Activated CD8-positive, alpha-beta T cell treated with anti-CD3 and anti-CD28 coated beads for 36 hours (primary cell): ENCODE data around the gene STOML1. TPM values are rescaled to one million over a fixed set of nuclear protein-coding genes. Genes with fewer than 3 reads are reported as not detected.

Experiments
- ATAC-seq: fragments of 200-7000 bp; cut with Tn5 transposase; one replicate; pipeline ENCODE4 v1.10.0; 2021; ENCODE audit warnings: mild to moderate bottlenecking, moderate library complexity
- CTCF ChIA-PET: fragments of 350-600 bp; sonication (Branson Sonifier 250); formaldehyde crosslinking; loops from one replicate; lab custom pipeline; 2021; ENCODE audit warnings: antibody characterized with exemption; lab: Charles Lee
- POLR2A ChIA-PET: fragments of 350-600 bp; sonication (Branson Sonifier 250); formaldehyde crosslinking; loops from one replicate; lab custom pipeline; 2021; ENCODE audit warnings: antibody characterized with exemption; lab: Charles Lee
- DNase-seq: peaks from one replicate; pipeline ENCODE4 v3.0.0-alpha.2; 2020
- H3K27ac Mint-ChIP-seq: one replicate; pipeline ENCODE4 v1.8.0; 2021; ENCODE audit warnings: mild to moderate bottlenecking, mixed read lengths
- H3K27me3 Mint-ChIP-seq: one replicate; pipeline ENCODE4 v1.8.0; 2021; ENCODE audit warnings: mixed read lengths
- H3K36me3 Mint-ChIP-seq: one replicate; pipeline ENCODE4 v1.8.0; 2021; ENCODE audit warnings: low read depth, mixed read lengths
- H3K4me1 Mint-ChIP-seq: one replicate; pipeline ENCODE4 v1.8.0; 2021; ENCODE audit warnings: low read depth, mixed read lengths
- H3K4me3 Mint-ChIP-seq: one replicate; pipeline ENCODE4 v1.8.0; 2021; ENCODE audit warnings: mild to moderate bottlenecking, moderate library complexity, mixed read lengths
- H3K9me3 Mint-ChIP-seq: one replicate; pipeline ENCODE4 v1.8.0; 2021; ENCODE audit warnings: mixed read lengths
- CTCF ChIP-seq: fragments of 200-600 bp; IDR thresholded peaks from one replicate; pipeline ENCODE4 v1.8.0; 2022; ENCODE audit warnings: antibody characterized with exemption, mild to moderate bottlenecking
- intact Hi-C: fragments of 100-400 bp; cut with micrococcal nuclease; formaldehyde crosslinking; loops from one replicate; pipeline ENCODE4 v1.10.0; 2022
- total RNA-seq, 2 experiments: library from RNA; stranded (reverse); gene quantifications; one replicate each; pipeline ENCODE4 v1.2.3, GENCODE V29; 2021

Gene STOML1
- total RNA-seq, 2 experiments from 2014 or later, result 5.2 to 6.5 TPM

GRCh38 chr15:73941871-73942635 is 50.0 kb downstream of the STOML1 start:
- DNase-seq (no peak), ATAC-seq (peak; percentile 66)
- H3K27ac Mint-ChIP-seq, result no peak overlapping the region
- no peak for TF ChIP-seq CTCF
- peaks cover 15% of the 10 kb centered on the region for H3K4me1 Mint-ChIP-seq
- no peaks in the 10 kb centered on the region for H3K9me3 Mint-ChIP-seq
- no peak overlapping the region for H3K4me3 Mint-ChIP-seq
- intact Hi-C loops, result no loop called here
- no peaks in the 10 kb centered on the region for H3K36me3 Mint-ChIP-seq
- H3K27me3 Mint-ChIP-seq, result no peaks in the 10 kb centered on the region
- ChIA-PET CTCF (interaction anchor here (1.0 to 2.4 kb wide), 3 partner anchors 9 to 31 kb away, joined by 3 to 9 read pairs (median 5); no protein-coding TSS in a partner anchor), POLR2A (no interaction called here)

DNA sequence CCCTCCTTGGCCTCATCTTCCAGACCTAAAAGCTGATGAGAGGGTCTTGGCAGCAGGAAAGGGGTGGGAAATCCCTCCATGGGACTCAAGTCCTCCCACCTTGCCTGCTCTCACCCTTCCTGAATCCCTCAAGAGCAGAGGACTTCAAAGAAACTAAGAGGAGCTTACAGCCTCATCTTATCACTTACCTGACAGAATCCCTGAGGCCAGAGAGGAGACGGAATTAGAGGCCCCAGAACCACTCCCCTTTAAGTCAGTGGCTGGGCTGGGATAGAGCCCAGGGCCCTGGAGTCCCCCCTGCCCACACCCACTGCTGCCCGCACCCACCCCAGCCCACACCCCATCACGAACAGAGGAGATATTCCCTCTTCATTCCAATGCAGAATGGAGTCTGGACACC is 50.6 kb downstream of the STOML1 start:
- CTCF ChIA-PET, result interaction anchor here (1.1 to 2.4 kb wide), 3 partner anchors 10 to 23 kb away, joined by 3 to 9 read pairs (median 5); no protein-coding TSS in a partner anchor

DNA sequence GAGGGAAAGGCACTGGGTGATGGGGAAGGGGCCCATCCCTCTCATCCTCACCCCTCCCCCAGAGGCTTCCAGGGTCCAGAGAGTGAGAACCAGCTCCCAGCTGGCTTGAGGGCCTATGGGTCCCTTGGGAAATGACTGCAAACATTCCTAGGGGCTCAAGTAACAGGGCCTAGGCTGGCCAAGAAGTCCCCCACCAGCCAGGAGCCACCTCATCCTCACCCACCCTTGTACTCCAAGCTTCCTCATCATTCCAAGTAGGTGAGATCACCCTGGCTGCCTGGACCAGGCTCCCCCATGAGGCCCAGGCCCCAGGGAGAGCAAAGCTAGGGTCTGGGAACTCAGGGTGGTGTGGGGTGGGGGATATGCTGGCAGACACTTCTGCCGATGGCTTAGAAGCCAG is 51.1 kb downstream of the STOML1 start:
- Mint-ChIP-seq H3K36me3 (no peaks in the 10 kb centered on the region), H3K27me3 (no peaks in the 10 kb centered on the region), H3K4me3 (no peak overlapping the region), H3K4me1 (peaks cover 15% of the 10 kb centered on the region), H3K9me3 (no peaks in the 10 kb centered on the region), H3K27ac (no peak overlapping the region)
- CTCF ChIA-PET, result interaction anchor here (1.1 to 2.4 kb wide), 3 partner anchors 10 to 24 kb away, joined by 3 to 9 read pairs (median 5); no protein-coding TSS in a partner anchor
- intact Hi-C loops, result no loop called here
- POLR2A ChIA-PET, result no interaction called here
- DNase-seq, result no peak
- no peak for TF ChIP-seq CTCF
- no peak for ATAC-seq

More for the DNA sequence above, 50.6 kb downstream of the STOML1 start:
- POLR2A ChIA-PET, result no interaction called here
- H3K27me3 Mint-ChIP-seq, result no peaks in the 10 kb centered on the region
- H3K36me3 Mint-ChIP-seq, result no peaks in the 10 kb centered on the region
- intact Hi-C loops, result no loop called here
- ATAC-seq (no peak), DNase-seq (no peak)
- no peak for TF ChIP-seq CTCF
- no peaks in the 10 kb centered on the region for H3K9me3 Mint-ChIP-seq
- no peak overlapping the region for H3K27ac Mint-ChIP-seq
- H3K4me1 Mint-ChIP-seq, result peaks cover 15% of the 10 kb centered on the region
- H3K4me3 Mint-ChIP-seq, result no peak overlapping the region

DNA sequence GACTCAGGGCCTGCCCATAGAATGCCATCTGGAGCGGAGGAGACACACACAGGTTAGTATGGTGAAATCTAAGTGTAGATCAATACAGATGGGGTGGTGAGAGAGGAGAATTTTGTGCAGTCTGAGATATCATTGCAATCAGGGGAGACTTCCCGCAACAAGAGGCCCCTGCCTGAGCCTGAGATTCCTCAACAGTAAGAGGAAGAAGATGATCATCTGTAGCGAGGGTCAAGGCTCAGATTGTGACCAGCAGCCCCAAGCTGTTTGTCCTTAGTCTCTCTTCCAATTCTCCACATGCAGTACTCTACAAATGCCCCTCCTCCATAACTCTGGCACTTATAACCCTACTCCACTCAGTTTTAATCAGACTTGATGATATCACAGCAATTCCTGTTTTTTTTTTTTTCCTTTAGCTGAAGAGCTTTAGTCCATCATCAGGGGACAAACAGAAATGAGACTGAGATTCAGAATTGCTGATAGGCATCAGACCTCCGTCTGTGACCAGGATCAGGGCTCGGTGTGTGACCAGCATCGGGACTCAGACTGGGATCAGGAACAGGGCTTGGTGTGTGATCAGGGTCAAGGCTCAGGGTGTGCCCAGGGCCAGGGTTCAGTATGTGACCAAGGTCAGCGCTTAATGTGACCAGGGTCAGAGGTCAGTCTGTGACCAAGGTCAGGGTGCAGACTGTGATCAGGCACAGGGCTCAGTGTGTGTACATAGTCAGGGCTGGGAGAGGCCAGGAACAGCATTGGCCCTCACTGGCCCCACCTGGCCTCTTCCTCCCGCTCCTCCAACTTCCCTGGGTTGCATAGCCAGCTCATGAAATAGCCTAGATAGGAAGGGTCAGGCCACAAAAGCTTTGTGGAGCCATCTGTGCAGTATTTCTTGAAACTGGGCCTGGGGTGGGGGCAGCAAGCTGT is 51.8 kb downstream of the STOML1 start:
- no peak overlapping the region for H3K4me3 Mint-ChIP-seq
- ChIA-PET CTCF (interaction anchor here (1.1 to 3.6 kb wide), 5 partner anchors 11 to 24 kb away, joined by 3 to 22 read pairs (median 5); no protein-coding TSS in a partner anchor), POLR2A (no interaction called here)
- H3K4me1 Mint-ChIP-seq, result peaks cover 15% of the 10 kb centered on the region
- no peaks in the 10 kb centered on the region for H3K27me3 Mint-ChIP-seq
- no peak overlapping the region for H3K27ac Mint-ChIP-seq
- ATAC-seq, result no peak
- H3K36me3 Mint-ChIP-seq, result no peaks in the 10 kb centered on the region
- intact Hi-C loops, result no loop called here
- no peak for DNase-seq
- no peak for TF ChIP-seq CTCF
- H3K9me3 Mint-ChIP-seq, result no peaks in the 10 kb centered on the region
